Stomach (tissue), 9 donors: Measurements from ENCODE around the gene NUDT19. TPM values are rescaled to one million over a fixed set of nuclear protein-coding genes. Genes with fewer than 3 reads are reported as not detected.
"Not testable (repeated sequence)": the region's sequence is repeated elsewhere in the genome, so short reads cannot be mapped to it uniquely, and the experiment has no call there.

Experiments
- DNase-seq, 2 donors: peaks; one replicate each; pipeline versions ENCODE4 v3.0.0 to v3.0.0-alpha.2; 2013 to 2019
- H3K27ac ChIP-seq, 5 donors: fragments of 200-600 bp in 4 of 5; sonication (generic) in 4 of 5; one replicate each; pipeline ENCODE4 v1.5.1; 2013 to 2019; ENCODE audit warnings: mild to moderate bottlenecking in 1 of 5, moderate library complexity in 1 of 5
- H3K27me3 ChIP-seq, 3 donors: fragments of 200-600 bp; sonication (generic); one replicate each; pipeline ENCODE4 v1.5.1; 2017 to 2019; ENCODE audit warnings: mixed run types in 1 of 3
- H3K36me3 ChIP-seq, 4 donors: fragments of 200-600 bp; sonication (generic); 1 replicate in 3 of 4; 2 replicates in 1 of 4; pipeline ENCODE4 v1.5.1; 2016 to 2019
- H3K4me1 ChIP-seq, 4 donors: fragments of 200-600 bp; sonication (generic); one replicate each; pipeline ENCODE4 v1.5.1; 2016 to 2019
- H3K4me3 ChIP-seq, 4 donors: fragments of 200-600 bp; sonication (generic) in 3 of 4; one replicate each; pipeline ENCODE4 v1.5.1; 2016 to 2019; ENCODE audit warnings: mild to moderate bottlenecking in 1 of 4
- H3K9me3 ChIP-seq, 4 donors: fragments of 200-600 bp; sonication (generic); one replicate each; pipeline ENCODE4 v1.5.1; 2016 to 2019
- EP300 ChIP-seq: sonication (generic); formaldehyde crosslinking; IDR thresholded peaks from one replicate; pipeline ENCODE4 v1.6.1; 2017; ENCODE audit warnings: antibody characterized with exemption
- POLR2A ChIP-seq, 4 donors: fragments of 450-650 bp; IDR thresholded peaks; one replicate each; pipeline ENCODE4 v1.6.1; 2016; ENCODE audit warnings: antibody characterized with exemption in 4 of 4, control low read depth in 2 of 4, mild to moderate bottlenecking in 1 of 4, moderate library complexity in 1 of 4
- POLR2AphosphoS5 ChIP-seq, 3 donors: sonication (generic); formaldehyde crosslinking; IDR thresholded peaks; one replicate each; pipeline ENCODE4 v1.6.1; 2016; ENCODE audit warnings: antibody characterized with exemption in 3 of 3
- WGBS, 5 donors: extraction: QIAGEN DNeasy Blood & Tissue Kit in 3 of 5; methylation state at CpG; one replicate each; pipeline versions ENCODE4 v1.1.5 to v1.1.7; 2013 to 2018; 5-methylcytosine and 5-hydroxymethylcytosine counted together
- intact Hi-C: fragments of 100-400 bp; cut with DNase I; formaldehyde crosslinking; loops from one replicate; pipeline ENCODE4 v1.15.1; 2023; ENCODE audit warnings: low total_unique reads
- polyA plus RNA-seq, 3 donors: library from polyadenylated mRNA; stranded (reverse); fragments of 200-250 nt; gene quantifications; one replicate each; pipeline ENCODE4 v1.2.3, GENCODE V29; 2013
- total RNA-seq, 5 donors: library from RNA; depleted of rRNA; stranded (reverse); fragments of >200 nt; gene quantifications; one replicate each; pipeline versions ENCODE4 v1.1.0 to v1.2.3, GENCODE V29; 2014 to 2016
- TF ChIP-seq, protein P1 (sequence below), 7 experiments: fragments of 450-650 bp in 4 of 7; fragments of 200-600 bp in 3 of 7; sonication (generic) in 3 of 7; IDR thresholded peaks; one replicate each; pipeline ENCODE4 v1.5.1; 2016 to 2019; ENCODE audit warnings: antibody characterized with exemption in 7 of 7, control low read depth in 2 of 7, mild to moderate bottlenecking in 1 of 7
- donor health status: healthy with polysubstance abuse.
- donor health status: Bipolar disorder and iron deficiency.
- donor health status: healthy.

NUDT19 gene
- total and polyA plus RNA-seq, 8 donors = 2.0 to 19.2 (median 7.8) TPM; not detected in 1

DNA sequence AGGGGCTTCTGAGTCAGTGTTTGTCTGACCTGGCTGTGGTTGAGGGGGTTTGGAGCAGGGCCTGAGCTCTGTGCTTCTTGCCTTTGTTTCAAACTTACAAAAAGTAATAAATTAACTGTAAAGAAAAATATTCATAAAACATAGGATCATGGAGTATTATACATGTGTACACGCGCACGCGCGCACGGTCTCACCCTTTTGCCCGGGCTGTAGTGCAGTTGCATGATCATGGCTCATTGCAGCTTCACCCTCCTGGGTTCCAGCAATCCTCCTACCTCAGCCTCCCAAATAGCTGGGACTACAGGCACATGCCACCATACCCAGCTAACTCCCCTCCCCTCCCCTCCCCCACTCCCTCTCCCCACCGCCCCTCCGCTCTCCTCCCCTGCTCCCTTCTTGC, 51.4 kb downstream of the NUDT19 start:
- no peak for DNase-seq
- no peaks in the 10 kb centered on the region for H3K36me3 ChIP-seq
- H3K27me3 ChIP-seq = peaks cover 0 to 6% (median 4%) of the 10 kb centered on the region in 3 donors
- H3K27ac ChIP-seq = no peak overlapping the region
- intact Hi-C loops = no loop called here
- 92 to 99% (median 98%) methylated on average over 9 of the region's 9 CpGs for WGBS, 5 donors
- TF ChIP-seq, protein P1, sequence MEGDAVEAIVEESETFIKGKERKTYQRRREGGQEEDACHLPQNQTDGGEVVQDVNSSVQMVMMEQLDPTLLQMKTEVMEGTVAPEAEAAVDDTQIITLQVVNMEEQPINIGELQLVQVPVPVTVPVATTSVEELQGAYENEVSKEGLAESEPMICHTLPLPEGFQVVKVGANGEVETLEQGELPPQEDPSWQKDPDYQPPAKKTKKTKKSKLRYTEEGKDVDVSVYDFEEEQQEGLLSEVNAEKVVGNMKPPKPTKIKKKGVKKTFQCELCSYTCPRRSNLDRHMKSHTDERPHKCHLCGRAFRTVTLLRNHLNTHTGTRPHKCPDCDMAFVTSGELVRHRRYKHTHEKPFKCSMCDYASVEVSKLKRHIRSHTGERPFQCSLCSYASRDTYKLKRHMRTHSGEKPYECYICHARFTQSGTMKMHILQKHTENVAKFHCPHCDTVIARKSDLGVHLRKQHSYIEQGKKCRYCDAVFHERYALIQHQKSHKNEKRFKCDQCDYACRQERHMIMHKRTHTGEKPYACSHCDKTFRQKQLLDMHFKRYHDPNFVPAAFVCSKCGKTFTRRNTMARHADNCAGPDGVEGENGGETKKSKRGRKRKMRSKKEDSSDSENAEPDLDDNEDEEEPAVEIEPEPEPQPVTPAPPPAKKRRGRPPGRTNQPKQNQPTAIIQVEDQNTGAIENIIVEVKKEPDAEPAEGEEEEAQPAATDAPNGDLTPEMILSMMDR (IDR thresholded peaks at IDR 0.05) = no peak
- H3K4me3 ChIP-seq = no peak overlapping the region
- H3K9me3 ChIP-seq = no peaks in the 10 kb centered on the region
- peaks cover 0 to 4% (median 0%) of the 10 kb centered on the region in 4 donors for H3K4me1 ChIP-seq

DNA sequence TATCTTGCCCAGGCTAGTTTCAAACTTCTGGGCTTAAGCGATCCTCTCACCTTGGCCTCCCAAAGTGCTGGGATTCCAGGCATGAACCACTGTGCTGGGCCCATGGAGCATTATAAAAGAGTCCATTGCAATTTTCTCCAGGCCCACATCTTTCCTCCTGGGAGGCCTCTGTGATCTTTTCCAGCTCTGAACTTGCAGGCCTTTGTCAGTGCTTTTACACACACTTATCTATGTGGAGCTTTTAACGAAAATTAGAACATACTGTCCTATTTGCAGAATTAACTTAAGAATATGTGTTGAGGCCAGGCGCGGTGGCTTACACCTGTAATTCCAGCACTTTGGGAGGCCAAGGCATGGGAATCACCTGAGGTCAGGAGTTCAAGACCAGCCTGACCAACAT, 51.8 kb downstream of the NUDT19 start:
- peaks cover 0 to 10% (median 6%) of the 10 kb centered on the region in 3 donors for H3K27me3 ChIP-seq
- intact Hi-C loops = no loop called here
- no peak for DNase-seq
- no peak overlapping the region for H3K4me3 ChIP-seq
- no peaks in the 10 kb centered on the region for H3K9me3 ChIP-seq
- no peak overlapping the region for H3K27ac ChIP-seq
- 95 to 98% (median 96%) methylated on average over 4 of the region's 4 CpGs for WGBS, 5 donors
- no peak for TF ChIP-seq EP300
- TF ChIP-seq POLR2AphosphoS5 (IDR thresholded peaks at IDR 0.05) = no peak
- TF ChIP-seq POLR2A (IDR thresholded peaks at IDR 0.05) = no peak
- no peaks in the 10 kb centered on the region for H3K36me3 ChIP-seq
- peaks cover 0 to 1% (median 0%) of the 10 kb centered on the region in 4 donors for H3K4me1 ChIP-seq

DNA sequence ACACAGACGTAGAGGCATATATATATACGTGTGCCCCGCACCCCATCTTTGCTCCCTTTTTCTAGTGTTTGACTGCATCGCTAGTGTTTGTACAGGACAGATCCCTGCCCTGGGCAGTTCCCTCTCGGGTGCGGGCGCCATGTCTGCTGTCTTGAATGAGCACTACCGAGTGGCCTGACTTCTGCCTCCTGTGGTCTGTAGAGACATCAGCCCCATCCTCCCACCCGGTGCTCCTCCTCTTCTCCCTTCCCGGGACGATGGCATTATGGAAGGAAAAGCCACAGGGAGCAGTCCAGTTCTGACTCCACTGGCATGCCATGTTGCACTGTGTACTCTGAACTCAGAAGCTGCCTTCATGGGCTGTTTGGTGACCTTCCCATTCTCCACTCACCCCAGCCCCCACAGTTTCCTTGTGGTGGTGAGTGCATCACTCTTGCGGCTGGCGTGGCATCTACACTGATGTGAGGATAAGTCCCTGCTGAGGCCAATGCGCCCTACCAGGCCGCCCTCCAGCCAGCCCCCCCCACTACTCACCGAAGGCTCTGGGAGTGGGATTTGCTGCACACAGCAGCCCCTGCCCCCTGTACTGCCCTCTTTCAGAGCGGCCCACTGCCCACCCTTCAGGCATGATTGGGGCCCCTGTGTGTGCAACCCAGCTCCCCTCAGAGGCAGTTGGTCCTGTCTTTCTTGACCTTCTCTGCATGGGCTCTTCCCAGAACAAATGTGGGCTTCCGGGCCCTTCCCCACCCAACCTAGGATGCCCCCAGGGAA, 53.1 kb downstream of the NUDT19 start:
- Histone ChIP-seq H3K27me3 (peaks cover 0 to 19% (median 11%) of the 10 kb centered on the region in 3 donors), H3K4me1 (no peaks in the 10 kb centered on the region), H3K36me3 (no peaks in the 10 kb centered on the region), H3K4me3 (no peak overlapping the region), H3K27ac (no peak overlapping the region), H3K9me3 (no peaks in the 10 kb centered on the region)
- WGBS, 5 donors = 88 to 92% (median 90%) methylated on average over 17 to 18 of the region's 18 CpGs
- intact Hi-C loops = no loop called here
- TF ChIP-seq POLR2A (IDR thresholded peaks at IDR 0.05) (no peak), EP300 (no peak), POLR2AphosphoS5 (IDR thresholded peaks at IDR 0.05) (no peak)
- TF ChIP-seq, protein P1 (IDR thresholded peaks at IDR 0.05) = no peak
- no peak for DNase-seq

DNA sequence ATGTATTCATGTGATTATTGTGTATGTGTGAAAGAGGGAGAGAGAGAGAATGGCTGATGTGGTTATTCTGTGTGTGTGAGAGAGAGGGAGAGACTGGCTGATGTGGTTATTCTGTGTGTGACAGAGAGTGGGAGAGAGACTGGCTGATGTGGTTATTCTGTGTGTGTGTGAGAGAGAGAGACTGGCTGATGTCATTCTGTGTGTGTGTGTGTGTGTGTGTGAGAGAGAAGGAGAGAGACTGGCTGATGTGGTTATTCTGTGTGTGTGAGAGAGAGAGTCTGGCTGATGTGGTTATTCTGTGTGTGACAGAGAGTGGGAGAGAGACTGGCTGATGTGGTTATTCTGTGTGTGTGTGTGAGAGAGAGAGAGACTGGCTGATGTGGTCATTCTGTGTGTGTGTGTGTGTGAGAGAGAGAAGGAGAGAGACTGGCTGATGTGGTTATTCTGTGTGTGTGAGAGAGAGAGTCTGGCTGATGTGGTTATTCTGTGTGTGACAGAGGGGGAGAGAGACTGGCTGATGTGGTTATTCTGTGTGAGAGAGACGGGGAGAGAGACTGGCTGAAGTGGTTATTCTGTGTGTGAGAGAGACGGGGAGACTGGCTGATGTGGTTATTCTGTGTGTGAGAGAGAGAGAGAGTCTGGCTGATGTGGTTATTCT, 54.1 kb downstream of the NUDT19 start:
- WGBS, 5 donors = 30 to 55% (median 44%) methylated on average over 2 of the region's 2 CpGs
- H3K36me3 ChIP-seq, H3K4me1 ChIP-seq, H3K9me3 ChIP-seq, H3K4me3 ChIP-seq, H3K27ac ChIP-seq, intact Hi-C loops, DNase-seq: not testable (repeated sequence)
- H3K27me3 ChIP-seq = peaks cover 0 to 19% (median 11%) of the 10 kb centered on the region in 3 donors

DNA sequence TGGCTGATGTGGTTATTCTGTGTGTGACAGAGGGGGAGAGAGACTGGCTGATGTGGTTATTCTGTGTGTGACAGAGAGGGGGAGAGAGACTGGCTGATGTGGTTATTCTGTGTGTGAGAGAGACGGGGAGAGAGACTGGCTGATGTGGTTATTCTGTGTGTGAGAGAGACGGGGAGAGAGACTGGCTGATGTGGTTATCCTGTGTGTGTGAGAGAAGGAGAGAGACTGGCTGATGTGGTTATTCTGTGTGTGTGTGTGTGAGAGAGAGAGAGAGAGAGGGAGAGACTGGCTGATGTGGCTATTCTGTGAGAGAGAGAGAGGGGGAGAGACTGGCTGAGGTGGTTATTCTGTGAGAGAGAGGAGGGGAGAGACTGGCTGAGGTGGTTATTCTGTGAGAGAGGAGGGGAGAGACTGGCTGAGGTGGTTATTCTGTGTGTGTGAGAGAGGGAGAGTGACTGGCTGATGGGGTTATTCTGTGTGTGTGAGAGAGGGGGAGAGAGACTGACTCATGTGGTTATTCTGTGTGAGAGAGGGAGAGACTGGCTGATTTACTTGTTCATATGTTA, 55.1 kb downstream of the NUDT19 start:
- WGBS, 5 donors = 17 to 36% (median 28%) methylated on average over 2 of the region's 2 CpGs
- H3K4me1 ChIP-seq, intact Hi-C loops: not testable (repeated sequence)

More for the DNA sequence above, 55.1 kb downstream of the NUDT19 start:
- H3K4me3 ChIP-seq, H3K9me3 ChIP-seq, H3K36me3 ChIP-seq, H3K27ac ChIP-seq: not testable (repeated sequence)
- DNase-seq = peak in 1 of 2 donors; percentile 13
- peaks cover 0 to 22% (median 11%) of the 10 kb centered on the region in 3 donors for H3K27me3 ChIP-seq
